ENCODE data around the gene USP37.
"Not testable (repeated sequence)": the region's sequence is repeated elsewhere in the genome, so short reads cannot be mapped to it uniquely, and the experiment has no call there.

Gene USP37

GRCh38 chr2:218568190-218569037 is at the start of gene USP37, which contains the start of gene CNOT9:
TSS of gene USP37 (minus strand) at chr2:218568351. CDS start at chr2:218558653, 9,698 bp downstream.
TSS of gene CNOT9 (plus strand) at chr2:218568839. CDS start at chr2:218568955, 116 bp downstream.
- peak; percentile 100 for DNase-seq

- DNase-seq, result no peak
Observed at GRCh38 chr2:218615868-218616315, 47.7 kb upstream of the USP37 start.

GRCh38 chr2:218607436-218608115 is 39.4 kb upstream of the USP37 start, which contains the start of gene PLCD4:
TSS of gene PLCD4 (plus strand) at chr2:218607899. CDS start at chr2:218615740, 7,841 bp downstream.
- DNase-seq, result no peak

GRCh38 chr2:218605432-218605831 is 37.3 kb upstream of the USP37 start:
- no peak for DNase-seq

GRCh38 chr2:218585541-218585940 is 17.4 kb upstream of the USP37 start:
- DNase-seq, result no peak

- DNase-seq, result no peak
Observed at GRCh38 chr2:218583983-218584850, 16.1 kb upstream of the USP37 start.

- DNase-seq, result no peak
Observed at GRCh38 chr2:218582076-218582475, 13.9 kb upstream of the USP37 start.

- no peak for DNase-seq
Observed at GRCh38 chr2:218578272-218578877, 10.2 kb upstream of the USP37 start.

- DNase-seq, result no peak
Observed at GRCh38 chr2:218577482-218578220, 9.5 kb upstream of the USP37 start.

- no peak for DNase-seq
Observed at GRCh38 chr2:218576854-218577253, 8.7 kb upstream of the USP37 start.

- no peak for DNase-seq
Observed at GRCh38 chr2:218570850-218571249, 2.7 kb upstream of the USP37 start.

- DNase-seq, result no peak
Observed at GRCh38 chr2:218569661-218570500, 1.7 kb upstream of the USP37 start.

GRCh38 chr2:218569038-218569431 is 884 bp upstream of the USP37 start:
- peak; percentile 34 for DNase-seq

- no peak for DNase-seq
Observed at GRCh38 chr2:218567797-218568189, 358 bp downstream of the USP37 start.

GRCh38 chr2:218566296-218566695 is 1.9 kb downstream of the USP37 start:
- DNase-seq, result no peak

- no peak for DNase-seq
Observed at GRCh38 chr2:218564056-218564455, 4.1 kb downstream of the USP37 start.

- no peak for DNase-seq
Observed at GRCh38 chr2:218558986-218559385, 9.2 kb downstream of the USP37 start.

- DNase-seq, result no peak
Observed at GRCh38 chr2:218557941-218558340, 10.2 kb downstream of the USP37 start.

GRCh38 chr2:218555527-218555926 is 12.6 kb downstream of the USP37 start:
- DNase-seq, result no peak

- DNase-seq, result not testable (repeated sequence)
Observed at GRCh38 chr2:218554225-218554624, 13.9 kb downstream of the USP37 start.

GRCh38 chr2:218547978-218548377 is 20.2 kb downstream of the USP37 start:
- DNase-seq, result no peak
